MM.1S (cell line): ENCODE measurements around the gene ZNF506.

Experiments
- EZH2 ChIP-seq: fragments of 300-600 bp; sonication (generic); optimal IDR thresholded peaks from 2 replicates; pipeline ENCODE3; 2017; ENCODE audit warnings: low read depth, mild to moderate bottlenecking, antibody characterized with exemption, low read length, mixed read lengths
- EZH2phosphoT487 ChIP-seq: fragments of 300-600 bp; sonication (generic); IDR thresholded peaks from 2 replicates; pipeline ENCODE4 v1.6.1; 2018; ENCODE audit warnings: antibody characterized with exemption, low read length
- TF ChIP-seq, protein P1 (sequence below): fragments of 300-600 bp; sonication (generic); IDR thresholded peaks from 2 replicates; pipeline ENCODE4 v1.5.1; 2016; ENCODE audit warnings: antibody characterized with exemption, low read length, mixed read lengths

DNA sequence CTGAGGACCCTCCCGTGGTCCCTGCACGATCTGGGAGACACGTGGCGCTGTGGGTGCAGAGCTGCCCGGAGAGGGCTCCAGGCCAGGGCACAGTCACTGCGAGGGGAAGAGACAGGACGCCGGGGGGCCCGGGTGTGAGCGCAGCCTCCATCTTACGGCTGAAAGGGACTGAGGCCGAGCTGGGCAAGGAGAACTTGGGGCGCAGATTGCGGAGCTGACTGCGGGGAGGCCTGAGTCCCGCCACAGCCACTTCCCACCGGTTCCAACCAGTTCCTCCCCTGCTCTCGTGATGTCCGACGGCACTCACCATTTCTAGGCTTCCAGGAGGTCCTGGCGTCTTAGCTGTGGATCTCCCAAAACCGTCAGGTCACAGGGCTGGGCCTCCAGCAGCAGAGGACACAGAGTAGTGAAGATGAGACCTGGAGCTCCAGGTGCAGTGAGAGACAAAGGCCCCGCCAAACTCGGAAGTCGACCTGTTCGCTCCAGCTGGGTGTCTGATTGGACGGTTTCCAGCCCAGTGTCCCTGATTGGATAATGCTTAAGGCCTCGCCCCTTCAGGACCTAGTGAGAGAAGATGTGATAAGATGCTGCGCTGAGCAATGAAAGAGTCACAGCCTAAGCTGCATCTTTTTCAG is 39.3 kb upstream of the ZNF506 start:
- no peak for TF ChIP-seq EZH2
- TF ChIP-seq, protein P1, sequence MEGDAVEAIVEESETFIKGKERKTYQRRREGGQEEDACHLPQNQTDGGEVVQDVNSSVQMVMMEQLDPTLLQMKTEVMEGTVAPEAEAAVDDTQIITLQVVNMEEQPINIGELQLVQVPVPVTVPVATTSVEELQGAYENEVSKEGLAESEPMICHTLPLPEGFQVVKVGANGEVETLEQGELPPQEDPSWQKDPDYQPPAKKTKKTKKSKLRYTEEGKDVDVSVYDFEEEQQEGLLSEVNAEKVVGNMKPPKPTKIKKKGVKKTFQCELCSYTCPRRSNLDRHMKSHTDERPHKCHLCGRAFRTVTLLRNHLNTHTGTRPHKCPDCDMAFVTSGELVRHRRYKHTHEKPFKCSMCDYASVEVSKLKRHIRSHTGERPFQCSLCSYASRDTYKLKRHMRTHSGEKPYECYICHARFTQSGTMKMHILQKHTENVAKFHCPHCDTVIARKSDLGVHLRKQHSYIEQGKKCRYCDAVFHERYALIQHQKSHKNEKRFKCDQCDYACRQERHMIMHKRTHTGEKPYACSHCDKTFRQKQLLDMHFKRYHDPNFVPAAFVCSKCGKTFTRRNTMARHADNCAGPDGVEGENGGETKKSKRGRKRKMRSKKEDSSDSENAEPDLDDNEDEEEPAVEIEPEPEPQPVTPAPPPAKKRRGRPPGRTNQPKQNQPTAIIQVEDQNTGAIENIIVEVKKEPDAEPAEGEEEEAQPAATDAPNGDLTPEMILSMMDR = no peak
- TF ChIP-seq EZH2phosphoT487 = no peak
